Hepatocyte (in vitro differentiated cells): ENCODE data around the gene DDX19B. TPM values are rescaled to one million over a fixed set of nuclear protein-coding genes. Genes with fewer than 3 reads are reported as not detected.

ENCODE experiments used
- DNase-seq: peaks from one replicate; pipeline ENCODE4 v3.0.0-alpha.2; 2016; ENCODE audit warnings: low spot score
- H2AFZ ChIP-seq: fragments of 200-600 bp; sonication (generic); 2 replicates; pipeline ENCODE4 v1.6.0; 2016; ENCODE audit warnings: antibody characterized with exemption, mild to moderate bottlenecking
- H3K27ac ChIP-seq: fragments of 200-600 bp; sonication (generic); 2 replicates; pipeline ENCODE4 v1.5.1; 2016; ENCODE audit warnings: mild to moderate bottlenecking
- H3K27me3 ChIP-seq: fragments of 200-600 bp; sonication (generic); 2 replicates; pipeline ENCODE4 v1.6.1; 2016
- H3K36me3 ChIP-seq: fragments of 200-600 bp; sonication (generic); replicated peaks from 2 replicates; pipeline ENCODE4 v1.5.1; 2016; ENCODE audit warnings: low read depth; ENCODE audit not compliant: insufficient read depth
- H3K4me1 ChIP-seq: fragments of 200-600 bp; sonication (generic); 2 replicates; pipeline ENCODE4 v1.5.1; 2016; ENCODE audit warnings: mild to moderate bottlenecking, moderate library complexity; ENCODE audit not compliant: insufficient read depth
- H3K4me2 ChIP-seq: fragments of 200-600 bp; sonication (generic); 2 replicates; pipeline ENCODE4 v1.6.0; 2016
- H3K4me3 ChIP-seq: fragments of 200-600 bp; sonication (generic); 2 replicates; pipeline ENCODE4 v1.5.1; 2016; ENCODE audit warnings: mild to moderate bottlenecking
- H3K79me2 ChIP-seq: fragments of 200-600 bp; sonication (generic); 2 replicates; pipeline ENCODE4 v1.6.0; 2017; ENCODE audit warnings: mild to moderate bottlenecking
- H3K9me2 ChIP-seq: fragments of 200-600 bp; sonication (generic); replicated peaks from 2 replicates; pipeline ENCODE4 v1.6.0; 2017; ENCODE audit warnings: mild to moderate bottlenecking; ENCODE audit not compliant: insufficient read depth
- H3K9me3 ChIP-seq: fragments of 200-600 bp; sonication (generic); 2 replicates; pipeline ENCODE4 v1.5.1; 2016; ENCODE audit warnings: low read depth, mild to moderate bottlenecking
- H4K20me1 ChIP-seq: fragments of 200-600 bp; sonication (generic); 2 replicates; pipeline ENCODE4 v1.6.0; 2016; ENCODE audit warnings: mild to moderate bottlenecking; ENCODE audit not compliant: insufficient read depth, poor library complexity, severe bottlenecking
- CTCF ChIP-seq: fragments of 200-600 bp; sonication (generic); IDR thresholded peaks from 2 replicates; pipeline ENCODE4 v1.5.1; 2016; ENCODE audit warnings: antibody characterized with exemption, mild to moderate bottlenecking; ENCODE audit not compliant: poor library complexity
- EZH2 ChIP-seq: fragments of 200-600 bp; sonication (generic); IDR thresholded peaks from 2 replicates; pipeline ENCODE4 v1.6.1; 2016; ENCODE audit warnings: antibody characterized with exemption, mild to moderate bottlenecking, borderline replicate concordance
- EZH2phosphoT487 ChIP-seq: fragments of 200-600 bp; sonication (generic); IDR thresholded peaks from one replicate; pipeline ENCODE4 v1.6.1; 2018; ENCODE audit warnings: antibody characterized with exemption, mild to moderate bottlenecking, low read depth, moderate library complexity; ENCODE audit not compliant: unreplicated experiment, severe bottlenecking
- WGBS: methylation state at CpG from one replicate; pipeline ENCODE4 v1.1.6; 2016; ENCODE audit warnings: low lambda C conversion rate; ENCODE audit errors: missing lambda C conversion rate; 5-methylcytosine and 5-hydroxymethylcytosine counted together
- polyA plus RNA-seq: library from polyadenylated mRNA; unstranded; fragments of >200 nt; fragmentation: Nextera tagmentation; extraction: Ambion mirVana; gene quantifications from 2 replicates; pipeline ENCODE4 v1.2.1, GENCODE V29; 2016
- total RNA-seq: library from RNA; depleted of rRNA; stranded (reverse); fragments of >200 nt; gene quantifications from 2 replicates; pipeline ENCODE4 v1.2.3, GENCODE V29; 2014

DDX19B gene
- total and polyA plus RNA-seq, 2 experiments from 2014 or later, result 26.6 to 38.7 TPM

GRCh38 chr16:70341600-70341999, 42.6 kb downstream of the DDX19B start:
- Histone ChIP-seq H2AFZ (no peak overlapping the region), H3K27me3 (no peaks in the 10 kb centered on the region), H3K9me2 (no peaks in the 10 kb centered on the region), H3K4me3 (no peak overlapping the region), H3K36me3 (no peaks in the 10 kb centered on the region), H3K9me3 (no peaks in the 10 kb centered on the region), H4K20me1 (no peaks in the 10 kb centered on the region), H3K4me1 (peaks cover 5% of the 10 kb centered on the region), H3K27ac (no peak overlapping the region), H3K4me2 (no peak overlapping the region), H3K79me2 (peaks cover 6% of the 10 kb centered on the region)
- 82% methylated on average over 4 of the region's 4 CpGs for WGBS
- TF ChIP-seq CTCF (no peak), EZH2 (no peak), EZH2phosphoT487 (no peak)
- DNase-seq, result no peak

- Histone ChIP-seq H3K36me3 (no peaks in the 10 kb centered on the region), H3K4me3 (no peak overlapping the region), H2AFZ (no peak overlapping the region), H3K27ac (no peak overlapping the region), H3K9me3 (no peaks in the 10 kb centered on the region), H3K4me1 (peaks cover 5% of the 10 kb centered on the region), H3K4me2 (no peak overlapping the region), H3K79me2 (peaks cover 6% of the 10 kb centered on the region), H4K20me1 (no peaks in the 10 kb centered on the region), H3K27me3 (no peaks in the 10 kb centered on the region), H3K9me2 (no peaks in the 10 kb centered on the region)
- DNase-seq, result no peak
- TF ChIP-seq EZH2, result no peak
- TF ChIP-seq EZH2phosphoT487, result no peak
- no peak for TF ChIP-seq CTCF
- 74% methylated on average over 3 of the region's 3 CpGs for WGBS
Measured at GRCh38 chr16:70342016-70342415, 43.0 kb downstream of the DDX19B start.

GRCh38 chr16:70345840-70346239, 46.9 kb downstream of the DDX19B start:
- Histone ChIP-seq H3K4me3 (peak overlapping the region; percentile 35), H3K27ac (peak overlapping the region; percentile 92)

More at GRCh38 chr16:70345840-70346239, 46.9 kb downstream of the DDX19B start:
- peaks cover 14% of the 10 kb centered on the region for H3K4me1 ChIP-seq
- no peak for DNase-seq
- no peaks in the 10 kb centered on the region for H4K20me1 ChIP-seq
- H3K9me2 ChIP-seq, result no peaks in the 10 kb centered on the region
- peak overlapping the region; percentile 81 for H3K4me2 ChIP-seq
- H3K36me3 ChIP-seq, result no peaks in the 10 kb centered on the region
- no peaks in the 10 kb centered on the region for H3K27me3 ChIP-seq
- H2AFZ ChIP-seq, result peak overlapping the region; percentile 60
- H3K9me3 ChIP-seq, result no peaks in the 10 kb centered on the region
- TF ChIP-seq EZH2 (no peak), EZH2phosphoT487 (no peak), CTCF (no peak)
- 96% methylated on average over 10 of the region's 10 CpGs for WGBS
- H3K79me2 ChIP-seq, result peaks cover 42% of the 10 kb centered on the region
